GM18505 (cell line): ENCODE measurements around the gene TRIM60.
"Not testable (repeated sequence)": the region's sequence is repeated elsewhere in the genome, so short reads cannot be mapped to it uniquely, and the experiment has no call there.

Source experiments
- ATAC-seq: cut with Tn5 transposase; IDR thresholded peaks from one replicate; pipeline ENCODE4 v1.9.1; 2021; ENCODE audit not compliant: unreplicated experiment
- POLR2A ChIP-seq: IDR thresholded peaks from 4 replicates; pipeline ENCODE4 v1.6.1; 2011; ENCODE audit warnings: borderline replicate concordance; ENCODE audit not compliant: insufficient read depth, insufficient read length; ENCODE audit errors: extremely low read depth

TRIM60 gene

DNA sequence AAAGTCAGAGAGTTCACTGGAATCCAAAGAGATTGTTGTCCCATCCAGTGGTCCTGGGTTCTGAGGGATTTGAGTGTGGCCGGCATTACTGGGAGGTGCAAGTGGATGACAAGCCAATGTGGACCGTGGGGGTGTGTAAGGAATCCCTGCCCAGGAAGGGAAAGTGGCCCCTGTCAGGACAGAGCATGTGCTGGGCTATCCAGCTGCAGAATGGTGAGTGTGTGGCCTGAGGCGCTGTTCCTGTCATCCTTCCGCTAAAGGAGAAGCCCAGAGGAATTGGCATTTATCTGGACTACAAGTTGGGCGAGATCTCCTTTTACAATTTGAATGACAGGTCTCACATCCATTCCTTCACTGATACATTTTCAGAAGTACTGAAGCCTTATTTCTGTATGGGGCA is 20.4 kb upstream of the TRIM60 start:
- no peak for TF ChIP-seq POLR2A
- ATAC-seq, result no peak

DNA sequence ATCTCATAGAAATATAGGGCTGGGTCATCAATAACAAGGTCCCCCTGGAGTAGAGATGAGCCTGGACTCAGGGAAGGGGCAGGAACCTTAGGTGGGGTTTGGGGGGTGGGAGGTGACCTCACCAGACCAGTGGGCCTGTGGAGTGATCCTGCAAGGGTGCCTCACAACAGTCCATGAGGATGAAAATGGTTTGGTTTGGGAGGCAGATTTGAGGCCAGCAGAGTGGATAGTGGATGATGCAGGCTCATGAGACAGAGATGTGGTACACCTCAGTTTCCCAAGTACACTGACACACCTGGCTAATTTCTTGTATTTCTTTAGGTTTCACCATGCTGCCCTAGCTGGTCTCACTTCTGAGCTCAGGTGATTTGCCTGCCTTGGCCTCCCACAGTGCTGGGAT is 18.1 kb upstream of the TRIM60 start:
- no peak for TF ChIP-seq POLR2A
- ATAC-seq, result no peak

- TF ChIP-seq POLR2A, result no peak
- ATAC-seq, result no peak
These were observed 14.8 kb upstream of the TRIM60 start for GRCh38 chr4:165016971-165017370.

DNA sequence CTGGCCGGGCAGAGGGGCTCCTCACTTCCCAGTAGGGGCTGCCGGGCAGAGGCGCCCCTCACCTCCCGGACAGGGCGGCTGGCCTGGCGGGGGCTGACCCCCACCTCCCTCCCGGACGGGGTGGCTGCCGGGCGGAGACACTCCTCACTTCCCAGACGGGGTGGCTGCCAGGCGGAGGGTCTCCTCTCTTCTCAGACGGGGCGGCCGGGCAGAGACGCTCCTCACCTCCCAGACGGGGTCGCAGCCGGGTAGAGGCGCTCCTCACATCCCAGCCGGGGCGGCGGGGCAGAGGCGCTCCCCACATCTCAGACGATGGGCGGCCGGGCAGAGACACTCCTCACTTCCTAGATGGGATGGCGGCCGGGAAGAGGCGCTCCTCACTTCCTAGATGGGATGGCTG is 11.8 kb upstream of the TRIM60 start:
- ATAC-seq, result not testable (repeated sequence)

DNA sequence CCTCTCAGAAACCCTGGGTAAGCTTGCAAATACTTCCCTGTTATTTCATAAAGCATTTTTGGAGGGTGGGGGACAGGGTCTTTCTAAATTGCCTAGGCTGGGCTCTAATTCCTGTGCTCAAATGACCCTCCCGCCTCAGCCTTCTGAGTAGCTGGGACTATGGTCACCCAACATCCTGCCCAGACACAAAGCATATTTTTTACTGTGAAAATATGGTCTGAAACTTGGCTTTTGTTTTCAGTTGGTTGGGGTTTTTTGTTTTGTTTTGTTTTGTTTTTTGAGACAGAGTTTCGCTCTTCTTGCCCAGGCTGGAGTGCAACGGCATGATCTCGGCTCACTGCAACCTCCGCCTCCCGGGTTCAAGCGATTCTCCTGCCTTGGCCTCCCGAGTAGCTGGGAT is 6.0 kb upstream of the TRIM60 start:
- ATAC-seq, result not testable (repeated sequence)

GRCh38 chr4:165027762-165028402 is 3.9 kb upstream of the TRIM60 start:
- TF ChIP-seq POLR2A, result no peak
- no peak for ATAC-seq

DNA sequence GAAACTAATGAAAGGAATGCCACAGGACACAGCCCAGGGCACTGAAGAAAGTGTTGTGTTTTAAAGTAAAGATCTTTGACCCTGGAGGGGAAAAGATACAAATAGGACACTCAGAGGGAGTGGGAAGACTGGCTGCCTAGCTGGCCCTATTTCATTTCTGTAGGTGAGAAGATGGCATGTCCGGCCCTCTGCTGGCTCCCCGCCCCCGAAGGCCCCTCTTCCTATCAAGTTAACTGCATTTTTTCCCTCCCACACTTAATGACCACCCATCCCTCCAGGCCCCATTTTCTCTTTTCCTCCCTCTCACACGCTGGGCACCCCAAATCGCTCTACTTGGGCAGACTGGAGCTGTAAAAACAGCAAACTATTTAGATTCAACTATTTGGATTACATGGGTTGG is 16.4 kb downstream of the TRIM60 start:
- ATAC-seq, result no peak
- TF ChIP-seq POLR2A, result no peak

DNA sequence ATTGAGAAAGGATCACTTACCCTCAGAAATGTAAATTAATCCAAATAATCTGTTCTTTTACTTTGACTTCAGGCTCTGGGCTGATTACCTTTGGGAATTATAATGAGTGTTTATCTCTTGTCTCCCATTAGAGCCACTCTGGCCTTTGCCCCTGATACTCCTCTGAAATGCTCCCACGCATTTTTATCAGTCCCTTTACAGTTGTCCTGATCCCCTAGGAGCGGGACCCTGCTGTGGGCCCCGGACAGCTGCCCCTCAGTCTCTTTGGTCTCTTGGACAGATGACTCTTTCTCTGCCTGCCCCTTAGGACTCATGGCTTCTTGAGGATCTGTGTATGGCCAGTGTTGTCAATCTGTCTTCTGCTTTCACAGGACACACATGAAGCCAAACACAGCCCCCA is 20.8 kb downstream of the TRIM60 start:
- no peak for ATAC-seq
- no peak for TF ChIP-seq POLR2A

- no peak for TF ChIP-seq POLR2A
- ATAC-seq, result no peak
These were observed 21.8 kb downstream of the TRIM60 start, which contains the start of gene TRIM75 for GRCh38 chr4:165053645-165054044. Gene TRIM75 (plus strand): TSS chr4:165053866. CDS start chr4:165059148, 5,282 bp downstream.

DNA sequence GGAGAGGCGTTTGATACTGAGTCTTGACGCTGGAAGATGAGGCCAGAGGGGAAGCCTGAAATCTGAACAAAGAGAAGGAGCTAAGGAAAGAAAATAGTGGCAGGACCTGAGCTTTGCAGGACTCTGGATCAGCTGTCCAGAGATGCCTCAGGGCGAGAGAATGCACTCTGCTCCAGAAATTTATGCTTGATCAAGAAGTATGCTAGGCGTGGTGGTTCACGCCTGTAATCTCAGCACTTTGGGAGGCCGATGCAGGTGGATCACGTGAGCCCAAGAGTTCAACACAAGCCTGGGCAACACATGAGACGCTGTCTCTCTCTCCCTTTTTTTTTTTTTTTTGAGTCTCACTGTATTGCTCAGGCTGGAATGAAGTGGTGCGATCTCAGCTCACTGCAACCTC is 23.8 kb downstream of the TRIM60 start:
- no peak for ATAC-seq
- no peak for TF ChIP-seq POLR2A

- TF ChIP-seq POLR2A, result no peak
These were observed 26.9 kb downstream of the TRIM60 start for GRCh38 chr4:165058666-165059065.

GRCh38 chr4:165059386-165059785 is 27.6 kb downstream of the TRIM60 start:
- TF ChIP-seq POLR2A, result no peak
- no peak for ATAC-seq

More at GRCh38 chr4:165058666-165059065, 26.9 kb downstream of the TRIM60 start:
- ATAC-seq, result no peak

DNA sequence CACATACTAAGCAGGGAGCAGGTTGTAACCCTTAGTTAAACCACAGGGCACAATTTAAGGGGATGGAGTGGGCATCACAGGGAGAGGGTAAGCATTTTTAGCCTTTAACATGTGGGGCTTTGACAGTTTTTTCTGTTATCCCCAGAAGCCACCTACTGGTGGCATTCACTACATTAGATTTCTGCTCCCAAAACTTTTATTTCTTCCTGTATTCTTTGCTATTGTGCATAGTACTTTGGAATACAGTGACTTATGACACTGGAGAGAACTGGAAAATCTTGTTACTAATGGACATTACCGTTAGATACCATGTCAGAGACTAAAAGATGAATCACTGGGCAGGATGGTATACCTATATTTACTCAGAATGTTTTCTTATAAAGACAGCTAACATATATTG is 29.1 kb downstream of the TRIM60 start:
- no peak for ATAC-seq
- no peak for TF ChIP-seq POLR2A

GRCh38 chr4:165070560-165070959 is 38.8 kb downstream of the TRIM60 start:
- no peak for ATAC-seq
- no peak for TF ChIP-seq POLR2A

- not testable (repeated sequence) for ATAC-seq
These were observed 41.5 kb downstream of the TRIM60 start for GRCh38 chr4:165073346-165073745.
